H9 (cell line): Measurements from ENCODE around the gene SCN8A. TPM values are rescaled to one million over a fixed set of nuclear protein-coding genes. Genes with fewer than 3 reads are reported as not detected.

Source experiments
- DNase-seq: peaks from one replicate; pipeline ENCODE4 v3.0.0-alpha.2; 2017
- H2AFZ ChIP-seq: one replicate; pipeline ENCODE4 v1.6.1; 2013; ENCODE audit warnings: mild to moderate bottlenecking, low read length, control low read depth, moderate library complexity
- H2AK5ac ChIP-seq: 2 replicates; pipeline ENCODE4 v1.6.1; 2013; ENCODE audit warnings: low read length, control low read depth, mixed read lengths; ENCODE audit not compliant: insufficient read length
- H2BK120ac ChIP-seq: one replicate; pipeline ENCODE4 v1.6.1; 2013; ENCODE audit warnings: low read depth, mild to moderate bottlenecking, low read length, control low read depth, inconsistent platforms; ENCODE audit not compliant: poor library complexity, severe bottlenecking
- H2BK12ac ChIP-seq: 2 replicates; pipeline ENCODE4 v1.6.1; 2013; ENCODE audit warnings: low read length, control low read depth, mixed read lengths, low read depth; ENCODE audit not compliant: insufficient read length
- H2BK15ac ChIP-seq: 2 replicates; pipeline ENCODE4 v1.6.1; 2013; ENCODE audit warnings: low read depth, low read length, control low read depth
- H2BK20ac ChIP-seq: one replicate; pipeline ENCODE4 v1.6.1; 2013; ENCODE audit warnings: low read depth, mild to moderate bottlenecking, low read length, control low read depth, inconsistent platforms; ENCODE audit not compliant: poor library complexity, severe bottlenecking
- H2BK5ac ChIP-seq: 2 replicates; pipeline ENCODE4 v1.6.1; 2013; ENCODE audit warnings: low read length, control low read depth, mixed read lengths; ENCODE audit not compliant: insufficient read length
- H3K14ac ChIP-seq: 2 replicates; pipeline ENCODE4 v1.6.1; 2013; ENCODE audit warnings: low read length, control low read depth; ENCODE audit not compliant: insufficient read depth
- H3K18ac ChIP-seq: 2 replicates; pipeline ENCODE4 v1.6.1; 2013; ENCODE audit warnings: low read depth, mild to moderate bottlenecking, mixed read lengths, low read length, control low read depth; ENCODE audit not compliant: insufficient read length
- H3K23ac ChIP-seq: 2 replicates; pipeline ENCODE4 v1.6.1; 2013; ENCODE audit warnings: low read length, control low read depth, mixed read lengths, low read depth; ENCODE audit not compliant: insufficient read length
- H3K23me2 ChIP-seq: 2 replicates; pipeline ENCODE4 v1.6.1; 2013; ENCODE audit warnings: low read depth, mild to moderate bottlenecking, mixed read lengths, low read length, control low read depth; ENCODE audit not compliant: insufficient read length, poor library complexity, severe bottlenecking
- H3K27ac ChIP-seq: 2 replicates; pipeline ENCODE4 v1.5.1; 2013; ENCODE audit warnings: low read length, control low read depth, mixed read lengths, low read depth; ENCODE audit not compliant: insufficient read length
- H3K27me3 ChIP-seq: 2 replicates; pipeline ENCODE4 v1.6.1; 2013; ENCODE audit warnings: low read length, control low read depth, inconsistent platforms; ENCODE audit not compliant: insufficient read depth
- H3K4ac ChIP-seq: 2 replicates; pipeline ENCODE4 v1.6.1; 2013; ENCODE audit warnings: low read depth, mild to moderate bottlenecking, control low read depth, inconsistent platforms, low read length, moderate library complexity
- H3K4me1 ChIP-seq: 2 replicates; pipeline ENCODE4 v1.6.1; 2013; ENCODE audit warnings: low read length, control low read depth, inconsistent platforms; ENCODE audit not compliant: insufficient read depth
- H3K4me2 ChIP-seq: 2 replicates; pipeline ENCODE4 v1.6.1; 2013; ENCODE audit warnings: low read length, control low read depth, mixed read lengths; ENCODE audit not compliant: insufficient read length, insufficient read depth
- H3K56ac ChIP-seq: 2 replicates; pipeline ENCODE4 v1.6.1; 2013; ENCODE audit warnings: low read depth, mild to moderate bottlenecking, mixed read lengths, low read length, control low read depth; ENCODE audit not compliant: insufficient read length
- H3K79me1 ChIP-seq: 2 replicates; pipeline ENCODE4 v1.6.1; 2013; ENCODE audit warnings: low read depth, mild to moderate bottlenecking, moderate library complexity, low read length, control low read depth, inconsistent platforms; ENCODE audit not compliant: insufficient read depth, poor library complexity, severe bottlenecking
- H3K79me2 ChIP-seq: 2 replicates; pipeline ENCODE4 v1.6.1; 2013; ENCODE audit warnings: low read length, control low read depth, inconsistent platforms; ENCODE audit not compliant: insufficient read depth
- H3K9ac ChIP-seq: 2 replicates; pipeline ENCODE4 v1.6.1; 2013; ENCODE audit warnings: low read length, control low read depth, mixed read lengths; ENCODE audit not compliant: insufficient read length; ENCODE audit errors: extremely low read depth
- H3K9me3 ChIP-seq: one replicate; pipeline ENCODE4 v1.6.1; 2013; ENCODE audit warnings: low read depth, low read length, inconsistent platforms; ENCODE audit not compliant: control insufficient read depth
- H3T11ph ChIP-seq: one replicate; pipeline ENCODE4 v1.6.1; 2013; ENCODE audit warnings: mild to moderate bottlenecking, low read length, control low read depth, inconsistent platforms
- H4K20me1 ChIP-seq: one replicate; pipeline ENCODE4 v1.6.1; 2013; ENCODE audit not compliant: control insufficient read depth, insufficient read length, insufficient read depth
- H4K5ac ChIP-seq: 2 replicates; pipeline ENCODE4 v1.6.1; 2013; ENCODE audit warnings: low read depth, mild to moderate bottlenecking, mixed read lengths, low read length, control low read depth; ENCODE audit not compliant: insufficient read length
- H4K8ac ChIP-seq: replicated peaks from 2 replicates; pipeline ENCODE4 v1.6.1; 2013; ENCODE audit warnings: low read length, control low read depth, mixed read lengths, low read depth; ENCODE audit not compliant: insufficient read length
- H4K91ac ChIP-seq: 2 replicates; pipeline ENCODE4 v1.6.1; 2013; ENCODE audit warnings: low read depth, mild to moderate bottlenecking, moderate library complexity, mixed read lengths, low read length, control low read depth; ENCODE audit not compliant: insufficient read length
- H3K27ac Mint-ChIP-seq, 3 experiments: 2 replicates in 2 of 3; 3 replicates in 1 of 3; pipeline ENCODE4 v1.8.0; 2020 to 2021; ENCODE audit warnings: mixed read lengths in 3 of 3, mild to moderate bottlenecking in 1 of 3, moderate library complexity in 1 of 3
- H3K27me3 Mint-ChIP-seq: 2 replicates; pipeline ENCODE4 v1.8.0; 2021; ENCODE audit warnings: low read depth, mild to moderate bottlenecking, moderate library complexity, mixed read lengths
- H3K36me3 Mint-ChIP-seq, 3 experiments: 2 replicates in 2 of 3; 3 replicates in 1 of 3; pipeline ENCODE4 v1.8.0; 2020 to 2021; ENCODE audit warnings: low read depth in 3 of 3, mixed read lengths in 3 of 3; ENCODE audit not compliant: insufficient read depth in 1 of 3
- H3K4me1 Mint-ChIP-seq, 2 experiments: 2 replicates each; pipeline ENCODE4 v1.8.0; 2020; ENCODE audit warnings: mixed read lengths in 2 of 2
- H3K4me3 Mint-ChIP-seq, 2 experiments: 2 replicates in 1 of 2; 3 replicates in 1 of 2; pipeline ENCODE4 v1.8.0; 2020 to 2021; ENCODE audit warnings: mild to moderate bottlenecking in 2 of 2, mixed read lengths in 2 of 2, moderate library complexity in 1 of 2
- H3K9me3 Mint-ChIP-seq, 2 experiments: 2 replicates in 1 of 2; 3 replicates in 1 of 2; pipeline ENCODE4 v1.8.0; 2020; ENCODE audit warnings: mild to moderate bottlenecking in 2 of 2, mixed read lengths in 2 of 2, moderate library complexity in 1 of 2
- CTCF ChIP-seq: fragments of 200-600 bp; sonication (generic); conservative IDR thresholded peaks from 3 replicates; pipeline ENCODE4 v1.8.0; 2021; ENCODE audit warnings: antibody characterized with exemption, mild to moderate bottlenecking
- WGBS: extraction: QIAGEN DNeasy Blood & Tissue Kit; methylation state at CpG from one replicate; pipeline ENCODE4 v1.1.7; 2013; ENCODE audit warnings: missing lambda C conversion rate, low lambda C conversion rate, mixed read lengths; ENCODE audit not compliant: insufficient read length; ENCODE audit errors: extremely low coverage; 5-methylcytosine and 5-hydroxymethylcytosine counted together
- total RNA-seq: library from RNA; stranded (reverse); gene quantifications from 2 replicates; pipeline ENCODE4 v1.2.1, GENCODE V29; 2021

Gene SCN8A
- total RNA-seq, 1 experiment from 2014 or later, result 15.2 TPM

- Mint-ChIP-seq H3K4me3 (peak overlapping the region; percentile 69 to 72), H3K36me3 (peaks cover 0 to 2% (median 0%) of the 10 kb centered on the region in 3 experiments; a peak in 2 of 7 replicates), H3K4me1 (peaks cover 30 to 60% of the 10 kb centered on the region in 2 experiments), H3K27ac (peak overlapping the region in 1 of 3 experiments; percentile 82; a peak in 1 of 7 replicates), H3K27me3 (peaks cover 58% of the 10 kb centered on the region), H3K9me3 (no peaks in the 10 kb centered on the region)
- peak; percentile 40; the same call in 2 of the 3 replicates for TF ChIP-seq CTCF
- no peaks in the 10 kb centered on the region for H4K20me1 ChIP-seq
- no peak overlapping the region for H2AK5ac ChIP-seq
- H3K4me2 ChIP-seq, result no peak overlapping the region
- no peak overlapping the region for H4K91ac ChIP-seq
- H4K8ac ChIP-seq, result no peak overlapping the region
- no CpG with 5 or more reads among the region's 6 CpGs for WGBS
- no peaks in the 10 kb centered on the region for H3K4me1 ChIP-seq
- H2BK15ac ChIP-seq, result no peak overlapping the region
- no peak overlapping the region for H3T11ph ChIP-seq
- H3K23me2 ChIP-seq, result peaks cover 8% of the 10 kb centered on the region
- no peak overlapping the region for H3K18ac ChIP-seq
- H2BK120ac ChIP-seq, result no peak overlapping the region
- H3K9ac ChIP-seq, result no peak overlapping the region
- no peak overlapping the region for H3K27ac ChIP-seq
- H3K79me1 ChIP-seq, result no peaks in the 10 kb centered on the region
- H3K14ac ChIP-seq, result no peak overlapping the region
- H4K5ac ChIP-seq, result no peak overlapping the region
- peak; percentile 70 for DNase-seq
- no peak overlapping the region for H2BK20ac ChIP-seq
- no peak overlapping the region for H3K4ac ChIP-seq
- no peak overlapping the region for H2BK5ac ChIP-seq
- H2AFZ ChIP-seq, result no peak overlapping the region
- H3K79me2 ChIP-seq, result no peaks in the 10 kb centered on the region
- peaks cover 4% of the 10 kb centered on the region; the same call in 1 of the 2 replicates for H3K27me3 ChIP-seq
- H3K56ac ChIP-seq, result no peak overlapping the region
- no peak overlapping the region for H3K23ac ChIP-seq
- no peak overlapping the region for H2BK12ac ChIP-seq
- no peaks in the 10 kb centered on the region for H3K9me3 ChIP-seq
Measured at GRCh38 chr12:51815571-51815970, 224.5 kb downstream of the SCN8A start.
